ENCODE results near the gene DDIT3. TPM values are rescaled to one million over a fixed set of nuclear protein-coding genes. Genes with fewer than 3 reads are reported as not detected.

The DDIT3 gene
- total RNA-seq, 2 experiments from 2014 or later: 32.3 to 42.7 TPM

DNA sequence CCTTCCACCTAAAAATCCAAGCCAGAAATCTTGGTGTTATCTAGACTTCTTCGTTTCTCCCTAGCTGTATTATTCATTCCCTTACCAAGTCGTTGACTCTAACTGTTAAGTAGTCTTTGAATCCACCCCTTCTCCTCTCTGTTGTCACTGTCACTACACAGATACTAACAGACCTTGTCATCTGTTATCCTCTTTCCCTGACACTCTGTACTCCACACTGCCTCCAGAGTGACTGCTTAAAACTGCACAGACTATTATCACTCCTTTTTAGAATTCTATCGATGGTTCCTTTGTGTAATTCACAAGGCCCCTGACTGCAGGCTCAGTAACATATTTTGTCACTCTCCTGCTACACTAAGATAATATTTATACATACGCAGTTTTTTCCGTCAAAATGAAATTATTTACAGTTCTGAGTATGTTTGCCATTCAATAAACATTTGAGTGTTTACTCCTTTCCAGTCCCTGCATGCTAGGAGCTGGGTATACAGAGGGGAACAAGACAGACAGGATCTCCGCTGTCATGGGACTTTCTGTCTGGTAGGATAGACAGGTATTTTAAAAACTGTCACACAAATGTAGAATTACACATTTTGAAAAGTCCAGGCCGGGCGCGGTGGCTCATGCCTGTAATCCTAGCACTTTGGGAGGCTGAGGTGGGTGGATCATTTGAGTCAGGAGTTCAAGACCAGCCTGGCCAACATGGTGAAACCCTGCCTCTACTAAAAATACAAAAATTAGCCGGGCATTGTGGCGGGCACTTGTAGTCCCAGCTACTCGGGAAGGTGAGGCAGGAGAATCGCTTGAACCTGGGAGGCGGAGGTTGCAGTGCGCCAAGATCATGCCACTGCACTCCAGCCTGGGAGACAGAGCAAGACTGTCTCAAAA, 28.7 kb downstream of the DDIT3 start:
- POLR2A ChIA-PET: interaction anchor here (0.6 kb wide), 1 partner anchor 17 kb away, joined by 6 read pairs; no protein-coding TSS in a partner anchor
- peak; percentile 46 for DNase-seq (ENCODE audit: low spot score)
- H3K9me2 ChIP-seq (ENCODE audit: insufficient read depth, low read length): no peaks in the 10 kb centered on the region
- H3K9me3 ChIP-seq (ENCODE audit: low read length): no peaks in the 10 kb centered on the region
- peaks cover 40% of the 10 kb centered on the region for H3K79me2 ChIP-seq (ENCODE audit: insufficient read depth, low read depth, low read length)
- H3K4me1 ChIP-seq (ENCODE audit: insufficient read depth, low read length, poor library complexity, severe bottlenecking): peaks cover 15% of the 10 kb centered on the region
- no peak overlapping the region for H2AFZ ChIP-seq (ENCODE audit: low read length)
- CTCF ChIA-PET (ENCODE audit: unreplicated experiment): interaction anchor here (1.1 kb wide), 1 partner anchor 25 kb away, joined by 3 read pairs; no protein-coding TSS in a partner anchor
- H3K36me3 ChIP-seq (ENCODE audit: insufficient read depth, low read length): peaks cover 73% of the 10 kb centered on the region
- intact Hi-C loops (cut with micrococcal nuclease; ENCODE audit: unreplicated experiment): no loop called here
- TSS peak; percentile 36 for BruUV-seq (replicated peaks)
- H3K4me2 ChIP-seq (ENCODE audit: low read length): no peak overlapping the region
- H3K4me3 ChIP-seq (ENCODE audit: low read depth, low read length, poor library complexity, severe bottlenecking): no peak overlapping the region
- TF ChIP-seq EZH2phosphoT487 (IDR thresholded peaks at IDR 0.05; ENCODE audit: borderline replicate concordance, low read depth, low read length): no peak
- TF ChIP-seq, protein P1, sequence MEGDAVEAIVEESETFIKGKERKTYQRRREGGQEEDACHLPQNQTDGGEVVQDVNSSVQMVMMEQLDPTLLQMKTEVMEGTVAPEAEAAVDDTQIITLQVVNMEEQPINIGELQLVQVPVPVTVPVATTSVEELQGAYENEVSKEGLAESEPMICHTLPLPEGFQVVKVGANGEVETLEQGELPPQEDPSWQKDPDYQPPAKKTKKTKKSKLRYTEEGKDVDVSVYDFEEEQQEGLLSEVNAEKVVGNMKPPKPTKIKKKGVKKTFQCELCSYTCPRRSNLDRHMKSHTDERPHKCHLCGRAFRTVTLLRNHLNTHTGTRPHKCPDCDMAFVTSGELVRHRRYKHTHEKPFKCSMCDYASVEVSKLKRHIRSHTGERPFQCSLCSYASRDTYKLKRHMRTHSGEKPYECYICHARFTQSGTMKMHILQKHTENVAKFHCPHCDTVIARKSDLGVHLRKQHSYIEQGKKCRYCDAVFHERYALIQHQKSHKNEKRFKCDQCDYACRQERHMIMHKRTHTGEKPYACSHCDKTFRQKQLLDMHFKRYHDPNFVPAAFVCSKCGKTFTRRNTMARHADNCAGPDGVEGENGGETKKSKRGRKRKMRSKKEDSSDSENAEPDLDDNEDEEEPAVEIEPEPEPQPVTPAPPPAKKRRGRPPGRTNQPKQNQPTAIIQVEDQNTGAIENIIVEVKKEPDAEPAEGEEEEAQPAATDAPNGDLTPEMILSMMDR (conservative IDR thresholded peaks at IDR 0.05; ENCODE audit: low read length): peak; percentile 65
- no peak overlapping the region for H3K27ac ChIP-seq (ENCODE audit: low read depth, low read length, poor library complexity, severe bottlenecking)
- no peaks in the 10 kb centered on the region; the same call in 1 of the 2 replicates for H4K20me1 ChIP-seq (ENCODE audit: insufficient read depth, low read length)

- no peak overlapping the region for H3K4me2 ChIP-seq (ENCODE audit: low read length)
- H3K4me3 ChIP-seq (ENCODE audit: low read depth, low read length, poor library complexity, severe bottlenecking): no peak overlapping the region
- BruUV-seq (replicated peaks): no TSS peak
- H2AFZ ChIP-seq (ENCODE audit: low read length): no peak overlapping the region
- H3K9me2 ChIP-seq (ENCODE audit: insufficient read depth, low read length): no peaks in the 10 kb centered on the region
- H4K20me1 ChIP-seq (ENCODE audit: insufficient read depth, low read length): no peaks in the 10 kb centered on the region; the same call in 1 of the 2 replicates
- CTCF ChIA-PET (ENCODE audit: unreplicated experiment): no interaction called here
- H3K9me3 ChIP-seq (ENCODE audit: low read length): no peaks in the 10 kb centered on the region
- POLR2A ChIA-PET: interaction anchor here (1.3 kb wide), 1 partner anchor 23 kb away, joined by 3 read pairs; no protein-coding TSS in a partner anchor
- intact Hi-C loops (cut with micrococcal nuclease; ENCODE audit: unreplicated experiment): no loop called here
- peaks cover 15% of the 10 kb centered on the region for H3K4me1 ChIP-seq (ENCODE audit: insufficient read depth, low read length, poor library complexity, severe bottlenecking)
- H3K27ac ChIP-seq (ENCODE audit: low read depth, low read length, poor library complexity, severe bottlenecking): no peak overlapping the region
- DNase-seq (ENCODE audit: low spot score): no peak
- H3K79me2 ChIP-seq (ENCODE audit: insufficient read depth, low read depth, low read length): peaks cover 40% of the 10 kb centered on the region
- H3K36me3 ChIP-seq (ENCODE audit: insufficient read depth, low read length): peaks cover 60% of the 10 kb centered on the region
- TF ChIP-seq, protein P1 (conservative IDR thresholded peaks at IDR 0.05; ENCODE audit: low read length): no peak
- no peak for TF ChIP-seq EZH2phosphoT487 (IDR thresholded peaks at IDR 0.05; ENCODE audit: borderline replicate concordance, low read depth, low read length)
These were observed 30.2 kb downstream of the DDIT3 start for GRCh38 chr12:57490126-57490525.
